Uterus (tissue), 2 donors: Measurements from ENCODE around the gene CRADD.

ENCODE experiments used
- POLR2A ChIP-seq, 2 donors: fragments of 450-650 bp; IDR thresholded peaks; one replicate each; pipeline ENCODE4 v1.6.1; 2016; ENCODE audit warnings: antibody characterized with exemption in 2 of 2, mild to moderate bottlenecking in 1 of 2, moderate library complexity in 1 of 2
- TF ChIP-seq, protein P1 (sequence below), 4 experiments: fragments of 200-600 bp in 2 of 4; fragments of 450-650 bp in 2 of 4; sonication (generic) in 2 of 4; IDR thresholded peaks; one replicate each; pipeline ENCODE4 v1.5.1; 2016 to 2019; ENCODE audit warnings: antibody characterized with exemption in 4 of 4, mild to moderate bottlenecking in 2 of 4, moderate library complexity in 1 of 4

DNA sequence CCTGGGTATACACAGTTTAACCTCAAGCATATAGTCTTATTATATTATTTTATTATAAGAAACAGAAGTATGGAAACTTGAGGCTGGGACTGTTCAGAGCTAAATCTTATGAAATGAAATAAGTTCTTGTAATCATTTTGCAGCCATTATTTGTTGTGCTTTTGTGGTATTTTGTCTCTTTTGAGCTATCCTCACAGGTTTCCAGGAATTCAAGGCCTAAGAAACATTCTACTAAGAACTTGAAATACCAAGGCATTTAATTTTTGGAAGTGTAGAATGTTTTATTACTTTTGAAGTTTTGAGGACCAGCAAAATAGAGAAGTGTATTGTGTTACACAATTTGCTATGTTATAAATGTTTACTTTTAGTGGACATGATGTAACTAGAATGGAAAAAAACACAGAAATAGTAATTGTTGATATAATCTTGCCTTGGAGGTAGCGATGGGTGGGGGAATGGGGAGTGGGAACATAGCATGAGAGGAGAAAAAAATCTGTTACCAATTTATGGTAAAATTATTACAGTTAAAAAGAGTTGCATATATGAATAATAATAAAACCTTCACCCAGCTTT lies 81.7 kb downstream of the CRADD start:
- TF ChIP-seq, protein P1, sequence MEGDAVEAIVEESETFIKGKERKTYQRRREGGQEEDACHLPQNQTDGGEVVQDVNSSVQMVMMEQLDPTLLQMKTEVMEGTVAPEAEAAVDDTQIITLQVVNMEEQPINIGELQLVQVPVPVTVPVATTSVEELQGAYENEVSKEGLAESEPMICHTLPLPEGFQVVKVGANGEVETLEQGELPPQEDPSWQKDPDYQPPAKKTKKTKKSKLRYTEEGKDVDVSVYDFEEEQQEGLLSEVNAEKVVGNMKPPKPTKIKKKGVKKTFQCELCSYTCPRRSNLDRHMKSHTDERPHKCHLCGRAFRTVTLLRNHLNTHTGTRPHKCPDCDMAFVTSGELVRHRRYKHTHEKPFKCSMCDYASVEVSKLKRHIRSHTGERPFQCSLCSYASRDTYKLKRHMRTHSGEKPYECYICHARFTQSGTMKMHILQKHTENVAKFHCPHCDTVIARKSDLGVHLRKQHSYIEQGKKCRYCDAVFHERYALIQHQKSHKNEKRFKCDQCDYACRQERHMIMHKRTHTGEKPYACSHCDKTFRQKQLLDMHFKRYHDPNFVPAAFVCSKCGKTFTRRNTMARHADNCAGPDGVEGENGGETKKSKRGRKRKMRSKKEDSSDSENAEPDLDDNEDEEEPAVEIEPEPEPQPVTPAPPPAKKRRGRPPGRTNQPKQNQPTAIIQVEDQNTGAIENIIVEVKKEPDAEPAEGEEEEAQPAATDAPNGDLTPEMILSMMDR (IDR thresholded peaks at IDR 0.05), result no peak
- no peak for TF ChIP-seq POLR2A (IDR thresholded peaks at IDR 0.05)
